ENCODE results near the gene CPM.

DNA sequence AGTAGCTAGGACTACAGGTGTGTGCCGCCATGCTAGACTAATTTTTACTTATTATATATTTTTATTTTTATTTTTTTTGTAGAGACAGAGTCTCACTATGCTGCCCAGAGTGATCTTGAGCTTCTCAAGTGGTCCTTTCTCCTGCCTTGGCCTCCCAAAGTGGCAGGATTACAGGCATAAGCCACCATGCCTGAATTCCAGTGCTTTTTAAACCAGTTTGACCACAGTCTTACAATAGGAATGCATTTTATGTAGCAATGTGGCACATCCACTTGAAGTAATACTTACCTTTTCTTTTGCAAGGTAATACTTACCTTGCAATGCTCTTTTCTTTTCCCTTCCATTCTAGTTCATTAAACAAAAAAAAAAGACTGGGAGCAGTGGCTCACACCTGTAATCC, 38.0 kb upstream of the CPM start:
- TF ChIP-seq CTCF (IDR thresholded peaks at IDR 0.05) (no peak), POLR2A (IDR thresholded peaks at IDR 0.05) (no peak)
